K562 (cell line): ENCODE results near the gene ITSN2. TPM values are rescaled to one million over a fixed set of nuclear protein-coding genes. Genes with fewer than 3 reads are reported as not detected.

Source experiments
- ATAC-seq: fragments of 200-7000 bp; cut with Tn5 transposase; 3 replicates; pipeline ENCODE4 v1.9.1; 2020; ENCODE audit warnings: moderate library complexity
- BruUV-seq: library from RNA; stranded (reverse); fragments of 400-500 nt; replicated peaks from 2 replicates; lab custom pipeline; 2021; lab: Mats Ljungman, UMichigan
- CTCF ChIA-PET: fragments of 300-600 bp; formaldehyde crosslinking; extraction: SDS; loops from one replicate; lab custom pipeline; 2021; ENCODE audit warnings: low intra/inter-chr PET ratio; lab: Yijun Ruan, JAX
- POLR2A ChIA-PET: fragments of 300-600, 350-650 bp; sonication (Branson Sonifier 250); formaldehyde crosslinking; extraction: SDS; loops from one replicate; lab custom pipeline; 2021; ENCODE audit warnings: antibody characterized with exemption, inconsistent platforms; lab: Yijun Ruan, JAX
- DNase-seq, 4 experiments: peaks; one replicate each; pipeline versions ENCODE4 v3.0.0 to v3.0.0-alpha.2; 2011 to 2018; ENCODE audit warnings: low spot score in 3 of 4, mixed read lengths in 3 of 4; ENCODE audit errors: extremely low read depth in 1 of 4
- FAIRE-seq: peaks from 2 replicates; lab custom pipeline; 2011; peaks lifted over from hg19 to GRCh38; lab: Jason Lieb, UNC
- H2AFZ ChIP-seq: 2 replicates; pipeline ENCODE4 v1.6.0; 2011; ENCODE audit warnings: low read depth, low read length, control low read depth, inconsistent platforms
- H3K27ac ChIP-seq: fragments of 200-600 bp; 3 replicates; pipeline ENCODE4 v1.8.0; 2011; ENCODE audit warnings: low read depth, mild to moderate bottlenecking, control low read depth, inconsistent platforms, low read length, moderate library complexity, mixed read lengths; ENCODE audit errors: extremely low read depth
- H3K27me3 ChIP-seq, 2 experiments: fragments of 300-600 bp in 1 of 2; 2 replicates in 1 of 2; 3 replicates in 1 of 2; pipeline versions ENCODE4 v1.6.0 to v1.8.0; 2011; ENCODE audit warnings: inconsistent platforms in 2 of 2, low read length in 2 of 2, mild to moderate bottlenecking in 1 of 2, mixed read lengths in 1 of 2, moderate library complexity in 1 of 2; ENCODE audit not compliant: control insufficient read depth in 2 of 2, insufficient read depth in 2 of 2
- H3K36me3 ChIP-seq: fragments of 300-600 bp; 3 replicates; pipeline ENCODE4 v1.8.0; 2011; ENCODE audit warnings: mild to moderate bottlenecking, low read length, inconsistent platforms; ENCODE audit not compliant: control insufficient read depth, insufficient read depth
- H3K4me1 ChIP-seq, 2 experiments: fragments of 200-600 bp in 1 of 2; replicated peaks in 1 of 2; 2 replicates in 1 of 2; 3 replicates in 1 of 2; pipeline versions ENCODE4 v1.5.1 to v1.8.0; 2011; ENCODE audit warnings: inconsistent platforms in 2 of 2, low read length in 2 of 2, mild to moderate bottlenecking in 1 of 2, mixed read lengths in 1 of 2, moderate library complexity in 1 of 2; ENCODE audit not compliant: control insufficient read depth in 2 of 2, insufficient read depth in 2 of 2
- H3K4me2 ChIP-seq: 2 replicates; pipeline ENCODE4 v1.6.1; 2011; ENCODE audit warnings: low read length, control low read depth, inconsistent platforms, mixed read lengths; ENCODE audit not compliant: insufficient read depth
- H3K4me3 ChIP-seq: fragments of 200-600 bp; sonication (generic), shearing (Covaris generic); 2 replicates; pipeline ENCODE4 v1.5.1; 2016; ENCODE audit warnings: control low read depth, inconsistent platforms
- H3K79me2 ChIP-seq: fragments of 200-600 bp; 3 replicates; pipeline ENCODE4 v1.8.0; 2011; ENCODE audit warnings: low read length, inconsistent platforms; ENCODE audit not compliant: control insufficient read depth, insufficient read depth
- H3K9ac ChIP-seq, 2 experiments: 2 replicates each; pipeline versions ENCODE4 v1.6.0 to v1.6.1; 2011; ENCODE audit warnings: low read depth in 2 of 2, low read length in 2 of 2, control low read depth in 1 of 2, inconsistent platforms in 1 of 2, mild to moderate bottlenecking in 1 of 2, mixed read lengths in 1 of 2; ENCODE audit not compliant: insufficient read depth in 1 of 2
- H3K9me1 ChIP-seq: one replicate; pipeline ENCODE4 v1.6.0; 2011; ENCODE audit warnings: inconsistent platforms, mild to moderate bottlenecking, low read length, moderate library complexity; ENCODE audit not compliant: control insufficient read depth, insufficient read depth
- H3K9me3 ChIP-seq: replicated peaks from 2 replicates; pipeline ENCODE4 v1.5.1; 2011; ENCODE audit warnings: low read depth, low read length, inconsistent platforms; ENCODE audit not compliant: control insufficient read depth, insufficient read depth
- H4K20me1 ChIP-seq: replicated peaks from 2 replicates; pipeline ENCODE4 v1.6.1; 2011; ENCODE audit warnings: low read length, inconsistent platforms, mixed read lengths; ENCODE audit not compliant: control insufficient read depth, insufficient read depth
- EHMT2 ChIP-seq: fragments of 450-650 bp; IDR thresholded peaks from 2 replicates; pipeline ENCODE4 v1.6.1; 2018; ENCODE audit warnings: antibody characterized with exemption
- HNRNPLL ChIP-seq: fragments of 200-400 bp; formaldehyde crosslinking; IDR thresholded peaks from 2 replicates; pipeline ENCODE4 v1.6.1; 2017; ENCODE audit warnings: low read length, low read depth, mild to moderate bottlenecking; ENCODE audit not compliant: poor library complexity, severe bottlenecking
- SNRNP70 ChIP-seq: fragments of 200-400 bp; formaldehyde crosslinking; optimal IDR thresholded peaks from 2 replicates; pipeline ENCODE3; 2017; ENCODE audit warnings: low read depth, low read length
- ZNF133 ChIP-seq: fragments of 250-450 bp; sonication (Bioruptor Pico); IDR thresholded peaks from 2 replicates; pipeline ENCODE4 v1.4.0; 2020; ENCODE audit warnings: mild to moderate bottlenecking
- in situ Hi-C: fragments of 300-500 bp; cut with MboI; formaldehyde crosslinking; loops from 4 replicates; pipeline ENCODE4 v1.15.0; 2018; ENCODE audit warnings: inconsistent platforms, mixed read lengths
- intact Hi-C: fragments of 100-400 bp; cut with micrococcal nuclease; formaldehyde crosslinking; loops from 2 replicates; pipeline ENCODE4 v1.14.2; 2022
- polyA plus RNA-seq, 8 experiments: library from polyadenylated mRNA; depleted of rRNA in 4 of 8; stranded (reverse) in 5 of 8; unstranded in 3 of 8; fragments of >200 nt; fragmentation: Nextera tagmentation in 2 of 8; fragmentation: Illumina TruSeq in 1 of 8; extraction: Ambion mirVana in 2 of 8; extraction: Trizol in 1 of 8; gene quantifications; 2 replicates each; pipeline versions ENCODE4 v1.2.1 to v1.2.3, GENCODE V29; 2011 to 2014; ENCODE audit warnings: inconsistent platforms in 1 of 8, missing spikeins in 1 of 8
- total RNA-seq, 7 experiments: library from RNA; depleted of rRNA in 6 of 7; stranded (reverse); fragments of >200 nt in 6 of 7; fragmentation: Illumina TruSeq in 2 of 7; extraction: Trizol in 2 of 7; gene quantifications; 2 replicates each; pipeline versions ENCODE4 v1.2.1 to v1.2.3, GENCODE V29; 2011 to 2021; ENCODE audit warnings: low replicate concordance in 1 of 7
- TF ChIP-seq, protein P1 (sequence below): sonication (generic); formaldehyde crosslinking; IDR thresholded peaks from 2 replicates; pipeline ENCODE4 v1.8.0; 2023; ENCODE audit warnings: mild to moderate bottlenecking, missing genetic modification reagents
- TF ChIP-seq, protein P2 (sequence below): fragments of 200-400 bp; formaldehyde crosslinking; IDR thresholded peaks from 2 replicates; pipeline ENCODE4 v1.6.1; 2017; ENCODE audit warnings: mild to moderate bottlenecking, low read depth, low read length, moderate library complexity
- TF ChIP-seq, protein P3 (sequence below): sonication (generic); formaldehyde crosslinking; IDR thresholded peaks from 2 replicates; pipeline ENCODE4 v1.8.0; 2023; ENCODE audit warnings: missing genetic modification reagents, mild to moderate bottlenecking, borderline replicate concordance

The ITSN2 gene
- total and polyA plus RNA-seq, 9 of the 15 experiments (the other 6 are each of a cell fraction or from before 2014, with no cell fraction given) = 6.6 to 19.9 (median 15.2) TPM

- no peak overlapping the region for H2AFZ ChIP-seq
- no peaks in the 10 kb centered on the region for H3K9me1 ChIP-seq
- intact Hi-C loops = no loop called here
- no peaks in the 10 kb centered on the region for H3K79me2 ChIP-seq
- no peak overlapping the region for H3K4me3 ChIP-seq
- FAIRE-seq (no peak), DNase-seq (no peak), ATAC-seq (no peak)
- peaks cover 7 to 11% of the 10 kb centered on the region in 2 experiments; a peak in 4 of 5 replicates for H3K4me1 ChIP-seq
- H3K36me3 ChIP-seq = no peaks in the 10 kb centered on the region
- H3K4me2 ChIP-seq = no peak overlapping the region
- CTCF ChIA-PET = no interaction called here
- H3K27ac ChIP-seq = no peak overlapping the region
- H3K9ac ChIP-seq = no peak overlapping the region
- 0 out of 5 replicates have a peak, but pooled peaks cover 0 to 3% of the 10 kb centered on the region in 2 experiments for H3K27me3 ChIP-seq
- no peaks in the 10 kb centered on the region for H4K20me1 ChIP-seq
- no peaks in the 10 kb centered on the region for H3K9me3 ChIP-seq
- POLR2A ChIA-PET = interaction anchor here (1.2 kb wide), 1 partner anchor 12 kb away, joined by 4 read pairs; no protein-coding TSS in a partner anchor
- in situ Hi-C loops = no loop called here
- no TSS peak for BruUV-seq
- TF ChIP-seq, protein P1, sequence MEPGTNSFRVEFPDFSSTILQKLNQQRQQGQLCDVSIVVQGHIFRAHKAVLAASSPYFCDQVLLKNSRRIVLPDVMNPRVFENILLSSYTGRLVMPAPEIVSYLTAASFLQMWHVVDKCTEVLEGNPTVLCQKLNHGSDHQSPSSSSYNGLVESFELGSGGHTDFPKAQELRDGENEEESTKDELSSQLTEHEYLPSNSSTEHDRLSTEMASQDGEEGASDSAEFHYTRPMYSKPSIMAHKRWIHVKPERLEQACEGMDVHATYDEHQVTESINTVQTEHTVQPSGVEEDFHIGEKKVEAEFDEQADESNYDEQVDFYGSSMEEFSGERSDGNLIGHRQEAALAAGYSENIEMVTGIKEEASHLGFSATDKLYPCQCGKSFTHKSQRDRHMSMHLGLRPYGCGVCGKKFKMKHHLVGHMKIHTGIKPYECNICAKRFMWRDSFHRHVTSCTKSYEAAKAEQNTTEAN (CRISPR knock-in tag) = no peak
- TF ChIP-seq, protein P2, sequence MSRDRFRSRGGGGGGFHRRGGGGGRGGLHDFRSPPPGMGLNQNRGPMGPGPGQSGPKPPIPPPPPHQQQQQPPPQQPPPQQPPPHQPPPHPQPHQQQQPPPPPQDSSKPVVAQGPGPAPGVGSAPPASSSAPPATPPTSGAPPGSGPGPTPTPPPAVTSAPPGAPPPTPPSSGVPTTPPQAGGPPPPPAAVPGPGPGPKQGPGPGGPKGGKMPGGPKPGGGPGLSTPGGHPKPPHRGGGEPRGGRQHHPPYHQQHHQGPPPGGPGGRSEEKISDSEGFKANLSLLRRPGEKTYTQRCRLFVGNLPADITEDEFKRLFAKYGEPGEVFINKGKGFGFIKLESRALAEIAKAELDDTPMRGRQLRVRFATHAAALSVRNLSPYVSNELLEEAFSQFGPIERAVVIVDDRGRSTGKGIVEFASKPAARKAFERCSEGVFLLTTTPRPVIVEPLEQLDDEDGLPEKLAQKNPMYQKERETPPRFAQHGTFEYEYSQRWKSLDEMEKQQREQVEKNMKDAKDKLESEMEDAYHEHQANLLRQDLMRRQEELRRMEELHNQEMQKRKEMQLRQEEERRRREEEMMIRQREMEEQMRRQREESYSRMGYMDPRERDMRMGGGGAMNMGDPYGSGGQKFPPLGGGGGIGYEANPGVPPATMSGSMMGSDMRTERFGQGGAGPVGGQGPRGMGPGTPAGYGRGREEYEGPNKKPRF = no peak
- TF ChIP-seq SNRNP70 (no peak), HNRNPLL (no peak), ZNF133 (CRISPR knock-in tag) (no peak), EHMT2 (no peak)
- TF ChIP-seq, protein P3, sequence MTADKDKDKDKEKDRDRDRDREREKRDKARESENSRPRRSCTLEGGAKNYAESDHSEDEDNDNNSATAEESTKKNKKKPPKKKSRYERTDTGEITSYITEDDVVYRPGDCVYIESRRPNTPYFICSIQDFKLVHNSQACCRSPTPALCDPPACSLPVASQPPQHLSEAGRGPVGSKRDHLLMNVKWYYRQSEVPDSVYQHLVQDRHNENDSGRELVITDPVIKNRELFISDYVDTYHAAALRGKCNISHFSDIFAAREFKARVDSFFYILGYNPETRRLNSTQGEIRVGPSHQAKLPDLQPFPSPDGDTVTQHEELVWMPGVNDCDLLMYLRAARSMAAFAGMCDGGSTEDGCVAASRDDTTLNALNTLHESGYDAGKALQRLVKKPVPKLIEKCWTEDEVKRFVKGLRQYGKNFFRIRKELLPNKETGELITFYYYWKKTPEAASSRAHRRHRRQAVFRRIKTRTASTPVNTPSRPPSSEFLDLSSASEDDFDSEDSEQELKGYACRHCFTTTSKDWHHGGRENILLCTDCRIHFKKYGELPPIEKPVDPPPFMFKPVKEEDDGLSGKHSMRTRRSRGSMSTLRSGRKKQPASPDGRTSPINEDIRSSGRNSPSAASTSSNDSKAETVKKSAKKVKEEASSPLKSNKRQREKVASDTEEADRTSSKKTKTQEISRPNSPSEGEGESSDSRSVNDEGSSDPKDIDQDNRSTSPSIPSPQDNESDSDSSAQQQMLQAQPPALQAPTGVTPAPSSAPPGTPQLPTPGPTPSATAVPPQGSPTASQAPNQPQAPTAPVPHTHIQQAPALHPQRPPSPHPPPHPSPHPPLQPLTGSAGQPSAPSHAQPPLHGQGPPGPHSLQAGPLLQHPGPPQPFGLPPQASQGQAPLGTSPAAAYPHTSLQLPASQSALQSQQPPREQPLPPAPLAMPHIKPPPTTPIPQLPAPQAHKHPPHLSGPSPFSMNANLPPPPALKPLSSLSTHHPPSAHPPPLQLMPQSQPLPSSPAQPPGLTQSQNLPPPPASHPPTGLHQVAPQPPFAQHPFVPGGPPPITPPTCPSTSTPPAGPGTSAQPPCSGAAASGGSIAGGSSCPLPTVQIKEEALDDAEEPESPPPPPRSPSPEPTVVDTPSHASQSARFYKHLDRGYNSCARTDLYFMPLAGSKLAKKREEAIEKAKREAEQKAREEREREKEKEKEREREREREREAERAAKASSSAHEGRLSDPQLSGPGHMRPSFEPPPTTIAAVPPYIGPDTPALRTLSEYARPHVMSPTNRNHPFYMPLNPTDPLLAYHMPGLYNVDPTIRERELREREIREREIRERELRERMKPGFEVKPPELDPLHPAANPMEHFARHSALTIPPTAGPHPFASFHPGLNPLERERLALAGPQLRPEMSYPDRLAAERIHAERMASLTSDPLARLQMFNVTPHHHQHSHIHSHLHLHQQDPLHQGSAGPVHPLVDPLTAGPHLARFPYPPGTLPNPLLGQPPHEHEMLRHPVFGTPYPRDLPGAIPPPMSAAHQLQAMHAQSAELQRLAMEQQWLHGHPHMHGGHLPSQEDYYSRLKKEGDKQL = no peak
Observed at GRCh38 chr2:24179683-24180082, 180.7 kb downstream of the ITSN2 start.
